DOHH2 (cell line): ENCODE measurements around the gene ITPKB.
A peak's percentile ranks its signal among the peaks of the same experiment; 100 is the strongest.

ENCODE experiments used
- H3F3A ChIP-seq: fragments of 200-600 bp; sonication (generic), shearing (Covaris generic); 2 replicates; pipeline ENCODE4 v1.6.0; 2016; ENCODE audit warnings: antibody characterized with exemption, mild to moderate bottlenecking; ENCODE audit not compliant: control insufficient read depth, insufficient read depth
- H3K27ac ChIP-seq: fragments of 200-600 bp; sonication (generic); 2 replicates; pipeline ENCODE4 v1.5.1; 2014; ENCODE audit warnings: low read depth, mild to moderate bottlenecking, low read length, moderate library complexity
- H3K27me3 ChIP-seq: fragments of 200-600 bp; sonication (generic); 2 replicates; pipeline ENCODE4 v1.6.1; 2014; ENCODE audit warnings: mild to moderate bottlenecking, low read length, mixed read lengths; ENCODE audit not compliant: control insufficient read depth
- H3K36me3 ChIP-seq: fragments of 200-600 bp; sonication (generic); 2 replicates; pipeline ENCODE4 v1.6.1; 2014; ENCODE audit warnings: mild to moderate bottlenecking, low read length, moderate library complexity, mixed read lengths; ENCODE audit not compliant: control insufficient read depth
- H3K4me1 ChIP-seq: fragments of 200-600 bp; sonication (generic); 2 replicates; pipeline ENCODE4 v1.6.1; 2014; ENCODE audit warnings: mild to moderate bottlenecking, low read length, mixed read lengths; ENCODE audit not compliant: control insufficient read depth
- H3K4me2 ChIP-seq: fragments of 200-600 bp; sonication (generic); 2 replicates; pipeline ENCODE4 v1.6.0; 2014; ENCODE audit warnings: mild to moderate bottlenecking, low read length, moderate library complexity
- H3K4me3 ChIP-seq: fragments of 200-600 bp; sonication (generic); 2 replicates; pipeline ENCODE4 v1.5.1; 2014; ENCODE audit warnings: mild to moderate bottlenecking, low read length, mixed read lengths
- H3K79me2 ChIP-seq: fragments of 200-600 bp; sonication (generic); 2 replicates; pipeline ENCODE4 v1.6.1; 2014; ENCODE audit warnings: mild to moderate bottlenecking, low read length, mixed read lengths; ENCODE audit not compliant: control insufficient read depth
- H3K9me2 ChIP-seq: fragments of 200-600 bp; sonication (generic); replicated peaks from 2 replicates; pipeline ENCODE4 v1.6.1; 2014; ENCODE audit warnings: mild to moderate bottlenecking, low read length, mixed read lengths; ENCODE audit not compliant: control insufficient read depth
- H3K9me3 ChIP-seq: fragments of 200-600 bp; sonication (generic); 2 replicates; pipeline ENCODE4 v1.6.1; 2014; ENCODE audit warnings: antibody characterized with exemption, low read length, mixed read lengths; ENCODE audit not compliant: control insufficient read depth, insufficient read depth
- H4K20me1 ChIP-seq: fragments of 200-600 bp; sonication (generic); 2 replicates; pipeline ENCODE4 v1.6.0; 2014; ENCODE audit warnings: low read depth, mild to moderate bottlenecking, antibody characterized with exemption, low read length, moderate library complexity; ENCODE audit not compliant: control insufficient read depth, insufficient read depth
- CTCF ChIP-seq: fragments of 200-600 bp; sonication (generic); IDR thresholded peaks from one replicate; pipeline ENCODE4 v1.5.1; 2014; ENCODE audit warnings: antibody characterized with exemption, mild to moderate bottlenecking, low read depth, low read length; ENCODE audit not compliant: poor library complexity, severe bottlenecking
- EZH2phosphoT487 ChIP-seq: fragments of 200-600 bp; sonication (generic); IDR thresholded peaks from 2 replicates; pipeline ENCODE4 v1.6.1; 2017; ENCODE audit warnings: borderline replicate concordance, mild to moderate bottlenecking, antibody characterized with exemption, low read length, moderate library complexity, mixed read lengths

ITPKB gene

GRCh38 chr1:226743259-226743658 is 4.2 kb upstream of the ITPKB start:
- TF ChIP-seq EZH2phosphoT487 (no peak), CTCF (no peak)
- H4K20me1 ChIP-seq = no peaks in the 10 kb centered on the region
- 0 out of 2 replicates have a peak, but pooled peaks cover 3% of the 10 kb centered on the region for H3K9me3 ChIP-seq
- peaks cover 38% of the 10 kb centered on the region for H3K4me1 ChIP-seq
- peaks cover 9% of the 10 kb centered on the region for H3K79me2 ChIP-seq
- H3K36me3 ChIP-seq = peaks cover 8% of the 10 kb centered on the region
- no peaks in the 10 kb centered on the region for H3K9me2 ChIP-seq
- no peaks in the 10 kb centered on the region for H3K27me3 ChIP-seq
- H3K4me2 ChIP-seq = no peak overlapping the region
- H3K27ac ChIP-seq = no peak overlapping the region
- H3K4me3 ChIP-seq = no peak overlapping the region
- peaks cover 32% of the 10 kb centered on the region for H3F3A ChIP-seq

DNA sequence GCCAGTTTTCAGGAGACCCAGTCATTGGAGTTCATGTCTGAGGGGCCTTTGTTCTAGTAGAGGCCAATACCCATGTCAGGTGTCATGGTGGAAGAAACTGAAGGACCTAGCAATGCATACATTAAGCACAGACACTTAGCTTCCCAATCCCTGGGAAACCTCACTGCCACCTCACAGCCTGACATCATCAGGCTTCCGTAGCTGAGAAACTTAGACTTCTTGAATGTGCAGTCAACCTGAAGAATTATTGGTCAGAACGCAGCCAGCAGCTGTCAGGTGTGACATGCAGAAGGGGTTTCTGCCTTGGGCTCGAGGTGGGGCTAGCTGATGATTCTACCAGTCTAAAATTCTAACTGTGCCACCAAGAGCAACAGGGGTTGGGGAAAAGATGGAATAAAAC is 1.9 kb upstream of the ITPKB start:
- H3K4me3 ChIP-seq = peak overlapping the region; percentile 96
- no peaks in the 10 kb centered on the region for H3K27me3 ChIP-seq
- peaks cover 31% of the 10 kb centered on the region for H3K79me2 ChIP-seq
- H3K4me1 ChIP-seq = peaks cover 46% of the 10 kb centered on the region
- H3K27ac ChIP-seq = peak overlapping the region; percentile 96
- no peaks in the 10 kb centered on the region for H3K9me2 ChIP-seq
- no peaks in the 10 kb centered on the region for H4K20me1 ChIP-seq
- peaks cover 29% of the 10 kb centered on the region for H3K36me3 ChIP-seq
- TF ChIP-seq EZH2phosphoT487 = no peak
- no peak for TF ChIP-seq CTCF
- H3K4me2 ChIP-seq = peak overlapping the region; percentile 94
- 0 out of 2 replicates have a peak, but pooled peaks cover 3% of the 10 kb centered on the region for H3K9me3 ChIP-seq
- H3F3A ChIP-seq = peaks cover 26% of the 10 kb centered on the region

DNA sequence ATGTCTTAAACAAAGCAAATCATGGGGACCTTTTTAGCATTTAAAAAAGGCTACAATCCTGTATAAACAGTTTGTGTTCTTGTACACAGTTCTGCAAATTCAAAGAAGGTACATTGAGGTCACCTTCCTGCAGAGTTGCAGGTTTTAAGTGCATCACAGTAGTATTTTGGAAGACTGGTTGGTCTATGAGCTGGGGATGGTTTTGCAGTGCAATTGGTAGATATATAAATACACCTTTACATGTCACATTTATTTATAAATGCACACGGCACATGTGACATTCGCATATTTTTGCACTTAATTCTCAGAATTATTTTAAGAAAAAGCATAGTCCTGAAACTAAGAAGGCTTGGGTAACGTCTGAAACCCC is 599 bp upstream of the ITPKB start:
- peaks cover 5% of the 10 kb centered on the region; the same call in 1 of the 2 replicates for H4K20me1 ChIP-seq
- no peak for TF ChIP-seq EZH2phosphoT487
- TF ChIP-seq CTCF = no peak
- peaks cover 45% of the 10 kb centered on the region for H3K79me2 ChIP-seq
- no peaks in the 10 kb centered on the region for H3K9me2 ChIP-seq
- peaks cover 42% of the 10 kb centered on the region for H3K36me3 ChIP-seq
- peak overlapping the region; percentile 96 for H3K4me3 ChIP-seq
- no peaks in the 10 kb centered on the region for H3K27me3 ChIP-seq
- 0 out of 2 replicates have a peak, but pooled peaks cover 3% of the 10 kb centered on the region for H3K9me3 ChIP-seq
- H3K4me2 ChIP-seq = peak overlapping the region; percentile 94
- H3K27ac ChIP-seq = peak overlapping the region; percentile 96
- peaks cover 57% of the 10 kb centered on the region for H3K4me1 ChIP-seq
- peaks cover 23% of the 10 kb centered on the region for H3F3A ChIP-seq
